Measurements from ENCODE around the gene LRRIQ4.

LRRIQ4 gene

GRCh38 chr3:169880576-169881250 is 68.0 kb downstream of the LRRIQ4 start:
- no peak overlapping the region for H3K4me2 ChIP-seq
- H3K27ac ChIP-seq, result no peak overlapping the region
- H3K9ac ChIP-seq, result no peak overlapping the region
- TF ChIP-seq CTCF (conservative IDR thresholded peaks at IDR 0.05; ENCODE audit: low read depth, low read length), result no peak
- no peaks in the 10 kb centered on the region for H3K4me1 ChIP-seq (ENCODE audit: low read depth, poor library complexity, severe bottlenecking)
- H3K27me3 ChIP-seq (ENCODE audit: insufficient read depth, low read depth), result no peaks in the 10 kb centered on the region
- no peak overlapping the region for H2AFZ ChIP-seq (ENCODE audit: low read depth)
- no peaks in the 10 kb centered on the region for H4K20me1 ChIP-seq (ENCODE audit: insufficient read depth)
- H3K4me3 ChIP-seq (IDR thresholded peaks at IDR 0.05; ENCODE audit: insufficient read depth, low read depth, low read length), result no peak overlapping the region
- no peaks in the 10 kb centered on the region for H3K36me3 ChIP-seq (ENCODE audit: insufficient read depth)
- no peaks in the 10 kb centered on the region for H3K79me2 ChIP-seq (ENCODE audit: insufficient read depth, low read depth)

GRCh38 chr3:169886671-169887070 is 74.0 kb downstream of the LRRIQ4 start:
- Histone ChIP-seq H4K20me1 (ENCODE audit: insufficient read depth) (no peaks in the 10 kb centered on the region), H3K4me2 (no peak overlapping the region), H3K36me3 (ENCODE audit: insufficient read depth) (no peaks in the 10 kb centered on the region), H3K79me2 (ENCODE audit: insufficient read depth, low read depth) (no peaks in the 10 kb centered on the region), H3K4me3 (IDR thresholded peaks at IDR 0.05; ENCODE audit: insufficient read depth, low read depth, low read length) (no peak overlapping the region), H3K27ac (no peak overlapping the region), H3K4me1 (ENCODE audit: low read depth, poor library complexity, severe bottlenecking) (no peaks in the 10 kb centered on the region), H2AFZ (ENCODE audit: low read depth) (no peak overlapping the region), H3K9ac (no peak overlapping the region), H3K27me3 (ENCODE audit: insufficient read depth, low read depth) (no peaks in the 10 kb centered on the region)
- TF ChIP-seq CTCF (conservative IDR thresholded peaks at IDR 0.05; ENCODE audit: low read depth, low read length), result no peak
